ENCODE results near the gene TAF11. TPM values are rescaled to one million over a fixed set of nuclear protein-coding genes. Genes with fewer than 3 reads are reported as not detected.

TAF11 gene
- total RNA-seq, 2 experiments from 2014 or later: 30.1 to 41.5 TPM

- TF ChIP-seq EZH2phosphoT487 (IDR thresholded peaks at IDR 0.05; ENCODE audit: borderline replicate concordance, low read depth, low read length) (no peak), CTCF (conservative IDR thresholded peaks at IDR 0.05; ENCODE audit: low read length) (peak; percentile 35; the same call in 1 of the 2 replicates)
- DNase-seq (ENCODE audit: low spot score): no peak
- intact Hi-C loops (cut with micrococcal nuclease; ENCODE audit: unreplicated experiment): no loop called here
- H2AFZ ChIP-seq (ENCODE audit: low read length): no peak overlapping the region
- no peaks in the 10 kb centered on the region for H3K9me3 ChIP-seq (ENCODE audit: low read length)
- H3K4me2 ChIP-seq (ENCODE audit: low read length): no peak overlapping the region
- no peaks in the 10 kb centered on the region for H3K9me2 ChIP-seq (ENCODE audit: insufficient read depth, low read length)
- BruUV-seq (replicated peaks): no TSS peak
- no peaks in the 10 kb centered on the region for H3K4me1 ChIP-seq (ENCODE audit: insufficient read depth, low read length, poor library complexity, severe bottlenecking)
- no peaks in the 10 kb centered on the region for H3K79me2 ChIP-seq (ENCODE audit: insufficient read depth, low read depth, low read length)
- CTCF ChIA-PET (ENCODE audit: unreplicated experiment): no interaction called here
- H4K20me1 ChIP-seq (ENCODE audit: insufficient read depth, low read length): no peaks in the 10 kb centered on the region
- POLR2A ChIA-PET: interaction anchor here (0.9 to 1.0 kb wide), 2 partner anchors 8 to 29 kb away, joined by 3 read pairs; partner anchors contain the start of gene TAF11
- peaks cover 81% of the 10 kb centered on the region for H3K36me3 ChIP-seq (ENCODE audit: insufficient read depth, low read length)
- no peak overlapping the region for H3K27ac ChIP-seq (ENCODE audit: low read depth, low read length, poor library complexity, severe bottlenecking)
- H3K4me3 ChIP-seq (ENCODE audit: low read depth, low read length, poor library complexity, severe bottlenecking): no peak overlapping the region
Measured at GRCh38 chr6:34858681-34859080, 29.2 kb downstream of the TAF11 start.

GRCh38 chr6:34855463-34855862, 32.4 kb downstream of the TAF11 start:
- Histone ChIP-seq H3K9me3 (ENCODE audit: low read length) (no peaks in the 10 kb centered on the region), H2AFZ (ENCODE audit: low read length) (no peak overlapping the region), H3K9me2 (ENCODE audit: insufficient read depth, low read length) (no peaks in the 10 kb centered on the region), H3K79me2 (ENCODE audit: insufficient read depth, low read depth, low read length) (no peaks in the 10 kb centered on the region), H3K27ac (ENCODE audit: low read depth, low read length, poor library complexity, severe bottlenecking) (no peak overlapping the region), H3K4me2 (ENCODE audit: low read length) (no peak overlapping the region), H3K36me3 (ENCODE audit: insufficient read depth, low read length) (peaks cover 83% of the 10 kb centered on the region), H4K20me1 (ENCODE audit: insufficient read depth, low read length) (no peaks in the 10 kb centered on the region), H3K4me3 (ENCODE audit: low read depth, low read length, poor library complexity, severe bottlenecking) (no peak overlapping the region), H3K4me1 (ENCODE audit: insufficient read depth, low read length, poor library complexity, severe bottlenecking) (no peaks in the 10 kb centered on the region)
- no peak for TF ChIP-seq EZH2phosphoT487 (IDR thresholded peaks at IDR 0.05; ENCODE audit: borderline replicate concordance, low read depth, low read length)
- no peak for TF ChIP-seq CTCF (conservative IDR thresholded peaks at IDR 0.05; ENCODE audit: low read length)
- POLR2A ChIA-PET: no interaction called here
- CTCF ChIA-PET (ENCODE audit: unreplicated experiment): interaction anchor here (0.5 kb wide), 1 partner anchor 612 kb away, joined by 5 read pairs; no protein-coding TSS in a partner anchor
- intact Hi-C loops (cut with micrococcal nuclease; ENCODE audit: unreplicated experiment): no loop called here
- no TSS peak for BruUV-seq (replicated peaks)
- no peak for DNase-seq (ENCODE audit: low spot score)

GRCh38 chr6:34852406-34853085, 35.3 kb downstream of the TAF11 start:
- Histone ChIP-seq H3K79me2 (ENCODE audit: insufficient read depth, low read depth, low read length) (no peaks in the 10 kb centered on the region), H3K4me2 (ENCODE audit: low read length) (no peak overlapping the region), H3K4me3 (ENCODE audit: low read depth, low read length, poor library complexity, severe bottlenecking) (no peak overlapping the region), H2AFZ (ENCODE audit: low read length) (no peak overlapping the region), H3K4me1 (ENCODE audit: insufficient read depth, low read length, poor library complexity, severe bottlenecking) (no peaks in the 10 kb centered on the region), H3K36me3 (ENCODE audit: insufficient read depth, low read length) (peaks cover 54% of the 10 kb centered on the region), H3K9me3 (ENCODE audit: low read length) (no peaks in the 10 kb centered on the region), H3K9me2 (ENCODE audit: insufficient read depth, low read length) (no peaks in the 10 kb centered on the region), H4K20me1 (ENCODE audit: insufficient read depth, low read length) (no peaks in the 10 kb centered on the region), H3K27ac (ENCODE audit: low read depth, low read length, poor library complexity, severe bottlenecking) (no peak overlapping the region)
- ChIA-PET CTCF (ENCODE audit: unreplicated experiment) (interaction anchor here (0.5 kb wide), 1 partner anchor 670 kb away, joined by 3 read pairs; no protein-coding TSS in a partner anchor), POLR2A (interaction anchor here (0.6 kb wide), 2 partner anchors 20 to 319 kb away, joined by 3 to 6 read pairs; no protein-coding TSS in a partner anchor)
- TF ChIP-seq CTCF (conservative IDR thresholded peaks at IDR 0.05; ENCODE audit: low read length) (no peak), EZH2phosphoT487 (IDR thresholded peaks at IDR 0.05; ENCODE audit: borderline replicate concordance, low read depth, low read length) (no peak)
- BruUV-seq (replicated peaks): no TSS peak
- intact Hi-C loops (cut with micrococcal nuclease; ENCODE audit: unreplicated experiment): no loop called here
- no peak for DNase-seq (ENCODE audit: low spot score)
